Breast epithelium (tissue), 4 donors: ENCODE measurements around the gene PORCN. TPM values are rescaled to one million over a fixed set of nuclear protein-coding genes. Genes with fewer than 3 reads are reported as not detected.

Experiments used
- DNase-seq, 2 donors: peaks; one replicate each; pipeline ENCODE4 v3.0.0-alpha.2; 2019; ENCODE audit warnings: low spot score in 2 of 2
- H3K27ac ChIP-seq, 2 donors: fragments of 200-600 bp; sonication (generic) in 1 of 2; one replicate each; pipeline ENCODE4 v1.5.1; 2016 to 2019; ENCODE audit warnings: mild to moderate bottlenecking in 1 of 2
- H3K27me3 ChIP-seq, 2 donors: fragments of 200-600 bp; sonication (generic) in 1 of 2; one replicate each; pipeline versions ENCODE4 v1.5.1 to v1.6.0; 2017 to 2019; ENCODE audit warnings: control low read depth in 1 of 2, mild to moderate bottlenecking in 1 of 2
- H3K36me3 ChIP-seq: fragments of 200-600 bp; one replicate; pipeline ENCODE4 v1.5.1; 2019
- H3K4me1 ChIP-seq, 2 donors: fragments of 200-600 bp; sonication (generic); one replicate each; pipeline ENCODE4 v1.5.1; 2016 to 2019; ENCODE audit warnings: control low read depth in 1 of 2
- H3K4me3 ChIP-seq, 3 donors: fragments of 200-600 bp; sonication (generic); 1 replicate in 2 of 3; 2 replicates in 1 of 3; pipeline ENCODE4 v1.5.1; 2016 to 2019; ENCODE audit warnings: mild to moderate bottlenecking in 3 of 3, moderate library complexity in 2 of 3
- H3K9me3 ChIP-seq, 2 donors: fragments of 200-600 bp; sonication (generic) in 1 of 2; one replicate each; pipeline ENCODE4 v1.5.1; 2016 to 2019; ENCODE audit warnings: control low read depth in 1 of 2
- POLR2A ChIP-seq: fragments of 450-650 bp; IDR thresholded peaks from one replicate; pipeline ENCODE4 v1.6.1; 2016; ENCODE audit warnings: antibody characterized with exemption, mild to moderate bottlenecking, moderate library complexity
- POLR2AphosphoS5 ChIP-seq, 3 donors: sonication (generic); formaldehyde crosslinking; IDR thresholded peaks; one replicate each; pipeline ENCODE4 v1.6.1; 2017; ENCODE audit warnings: antibody characterized with exemption in 3 of 3
- intact Hi-C: fragments of 100-400 bp; cut with DNase I; formaldehyde crosslinking; loops from one replicate; pipeline ENCODE4 v1.15.1; 2023; ENCODE audit warnings: low total_unique reads
- total RNA-seq, 3 donors: library from RNA; depleted of rRNA; stranded (reverse); fragments of >200 nt; gene quantifications; one replicate each; pipeline ENCODE4 v1.1.0, GENCODE V29; 2016
- TF ChIP-seq, protein P1 (sequence below), 3 donors: fragments of 450-650 bp; IDR thresholded peaks; one replicate each; pipeline ENCODE4 v1.5.1; 2016 to 2017; ENCODE audit warnings: antibody characterized with exemption in 3 of 3, mild to moderate bottlenecking in 3 of 3, moderate library complexity in 3 of 3

PORCN gene
- total RNA-seq, 3 donors from 2014 or later = 12.1 to 22.1 (median 17.0) TPM

- Histone ChIP-seq H3K27me3 (peaks cover 0 to 21% of the 10 kb centered on the region in 2 donors), H3K27ac (no peak overlapping the region), H3K4me3 (no peak overlapping the region), H3K9me3 (no peaks in the 10 kb centered on the region), H3K4me1 (no peaks in the 10 kb centered on the region), H3K36me3 (no peaks in the 10 kb centered on the region)
- intact Hi-C loops = no loop called here
- TF ChIP-seq POLR2A (no peak), POLR2AphosphoS5 (IDR thresholded peaks at IDR 0.05) (no peak)
- TF ChIP-seq, protein P1, sequence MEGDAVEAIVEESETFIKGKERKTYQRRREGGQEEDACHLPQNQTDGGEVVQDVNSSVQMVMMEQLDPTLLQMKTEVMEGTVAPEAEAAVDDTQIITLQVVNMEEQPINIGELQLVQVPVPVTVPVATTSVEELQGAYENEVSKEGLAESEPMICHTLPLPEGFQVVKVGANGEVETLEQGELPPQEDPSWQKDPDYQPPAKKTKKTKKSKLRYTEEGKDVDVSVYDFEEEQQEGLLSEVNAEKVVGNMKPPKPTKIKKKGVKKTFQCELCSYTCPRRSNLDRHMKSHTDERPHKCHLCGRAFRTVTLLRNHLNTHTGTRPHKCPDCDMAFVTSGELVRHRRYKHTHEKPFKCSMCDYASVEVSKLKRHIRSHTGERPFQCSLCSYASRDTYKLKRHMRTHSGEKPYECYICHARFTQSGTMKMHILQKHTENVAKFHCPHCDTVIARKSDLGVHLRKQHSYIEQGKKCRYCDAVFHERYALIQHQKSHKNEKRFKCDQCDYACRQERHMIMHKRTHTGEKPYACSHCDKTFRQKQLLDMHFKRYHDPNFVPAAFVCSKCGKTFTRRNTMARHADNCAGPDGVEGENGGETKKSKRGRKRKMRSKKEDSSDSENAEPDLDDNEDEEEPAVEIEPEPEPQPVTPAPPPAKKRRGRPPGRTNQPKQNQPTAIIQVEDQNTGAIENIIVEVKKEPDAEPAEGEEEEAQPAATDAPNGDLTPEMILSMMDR (IDR thresholded peaks at IDR 0.05) = no peak
- DNase-seq = no peak
Measured at GRCh38 chrX:48478806-48479205, 30.0 kb upstream of the PORCN start.

- H3K4me1 ChIP-seq = no peaks in the 10 kb centered on the region
- no peak for TF ChIP-seq POLR2AphosphoS5 (IDR thresholded peaks at IDR 0.05)
- no peak for TF ChIP-seq POLR2A
- TF ChIP-seq, protein P1 (IDR thresholded peaks at IDR 0.05) = no peak
- H3K27me3 ChIP-seq = peaks cover 0 to 19% of the 10 kb centered on the region in 2 donors
- H3K36me3 ChIP-seq = no peaks in the 10 kb centered on the region
- no peak for DNase-seq
- H3K9me3 ChIP-seq = no peaks in the 10 kb centered on the region
- no peak overlapping the region for H3K27ac ChIP-seq
- no peak overlapping the region for H3K4me3 ChIP-seq
- intact Hi-C loops = no loop called here
Measured at GRCh38 chrX:48480142-48480541, 28.6 kb upstream of the PORCN start.

DNA sequence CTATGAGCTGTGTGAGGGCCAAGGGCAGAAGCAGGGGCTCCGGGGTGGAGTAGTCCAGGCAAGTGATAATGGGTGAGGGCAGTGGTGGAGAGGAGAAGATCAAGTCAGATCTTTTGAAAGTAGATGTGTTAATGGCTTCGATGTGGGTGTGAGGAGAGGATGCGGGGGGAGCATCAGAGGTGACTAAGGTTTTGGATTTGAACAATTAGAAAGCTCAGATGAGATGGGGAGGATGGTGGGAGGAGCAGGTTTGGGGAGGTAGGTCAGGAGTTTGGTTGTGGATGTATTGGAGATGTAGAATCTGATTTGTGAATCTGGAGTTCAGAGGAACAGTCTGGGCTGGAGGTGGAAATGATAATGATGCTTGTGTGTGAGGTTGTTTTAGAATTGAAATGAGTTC, 28.2 kb upstream of the PORCN start:
- H3K4me1 ChIP-seq = no peaks in the 10 kb centered on the region
- DNase-seq = no peak
- no peak overlapping the region for H3K4me3 ChIP-seq
- no peaks in the 10 kb centered on the region for H3K9me3 ChIP-seq
- H3K36me3 ChIP-seq = no peaks in the 10 kb centered on the region
- peaks cover 0 to 19% of the 10 kb centered on the region in 2 donors for H3K27me3 ChIP-seq
- no peak overlapping the region for H3K27ac ChIP-seq
- intact Hi-C loops = no loop called here
- TF ChIP-seq POLR2AphosphoS5 (IDR thresholded peaks at IDR 0.05) = no peak

- Histone ChIP-seq H3K4me3 (no peak overlapping the region), H3K27ac (no peak overlapping the region), H3K27me3 (peaks cover 0 to 22% of the 10 kb centered on the region in 2 donors), H3K9me3 (no peaks in the 10 kb centered on the region), H3K36me3 (no peaks in the 10 kb centered on the region), H3K4me1 (no peaks in the 10 kb centered on the region)
- TF ChIP-seq POLR2AphosphoS5 (IDR thresholded peaks at IDR 0.05) (no peak), POLR2A (no peak)
- TF ChIP-seq, protein P1 (IDR thresholded peaks at IDR 0.05) = no peak
- intact Hi-C loops = no loop called here
- no peak for DNase-seq
Measured at GRCh38 chrX:48482526-48482925, 26.3 kb upstream of the PORCN start.

- intact Hi-C loops = loop anchor here (1.0 kb wide), 1 partner anchor 16 kb away; no protein-coding TSS in a partner anchor
- DNase-seq = no peak
Measured at GRCh38 chrX:48487362-48487798, 21.4 kb upstream of the PORCN start.

More at GRCh38 chrX:48487362-48487798, 21.4 kb upstream of the PORCN start:
- H3K27ac ChIP-seq = no peak overlapping the region
- no peak overlapping the region for H3K4me3 ChIP-seq
- TF ChIP-seq POLR2AphosphoS5 (IDR thresholded peaks at IDR 0.05) (no peak), POLR2A (no peak)
- TF ChIP-seq, protein P1 (IDR thresholded peaks at IDR 0.05) = no peak
- peaks cover 0 to 24% of the 10 kb centered on the region in 2 donors for H3K27me3 ChIP-seq
- H3K36me3 ChIP-seq = no peaks in the 10 kb centered on the region
- H3K4me1 ChIP-seq = no peaks in the 10 kb centered on the region
- peaks cover 0 to 11% of the 10 kb centered on the region in 2 donors for H3K9me3 ChIP-seq
